ENCODE data around the gene MYH6. TPM values are rescaled to one million over a fixed set of nuclear protein-coding genes. Genes with fewer than 3 reads are reported as not detected.

The MYH6 gene
- total and polyA plus RNA-seq, 2 donors (not counting 1 experiment from before 2014, with no cell fraction given) = not detected

GRCh38 chr14:23375527-23376251 is 32.4 kb downstream of the MYH6 start:
- H3K27me3 ChIP-seq (ENCODE audit: control insufficient read depth, insufficient read depth, low read length) = peaks cover 8% of the 10 kb centered on the region
- no peak for TF ChIP-seq EZH2 (IDR thresholded peaks at IDR 0.05; ENCODE audit: low read length, missing control alignments)
- TF ChIP-seq CTCF (conservative IDR thresholded peaks at IDR 0.05 in 1 of 2, IDR thresholded peaks at IDR 0.05 in 1 of 2; ENCODE audit: low read depth in 1 of 2, low read length in 2 of 2) = no peak
- H3K36me3 ChIP-seq (ENCODE audit: control insufficient read depth, insufficient read depth, low read length) = no peaks in the 10 kb centered on the region
- no peak overlapping the region for H3K4me3 ChIP-seq (replicated peaks in 1 of 4; ENCODE audit: control extremely low read depth in 1 of 4, insufficient read depth in 1 of 4, low read depth in 3 of 4, low read length in 4 of 4)
- no peaks in the 10 kb centered on the region for H3K79me2 ChIP-seq (ENCODE audit: control insufficient read depth, insufficient read depth, low read length)
- H3K4me1 ChIP-seq (ENCODE audit: control insufficient read depth, extremely low read depth, insufficient read depth, low read length) = no peaks in the 10 kb centered on the region
- H4K20me1 ChIP-seq (ENCODE audit: control insufficient read depth, extremely low read depth, insufficient read depth, low read length) = no peaks in the 10 kb centered on the region
- no peak overlapping the region for H3K4me2 ChIP-seq (ENCODE audit: extremely low read depth, insufficient read depth, low read length)
- no peak overlapping the region for H3K27ac ChIP-seq (ENCODE audit: insufficient read depth, low read length)
- H3K9me3 ChIP-seq (ENCODE audit: control insufficient read depth, insufficient read depth, low read depth, low read length) = no peaks in the 10 kb centered on the region
- no peak for DNase-seq (ENCODE audit: low read depth in 2 of 2)
- H3K9ac ChIP-seq (ENCODE audit: insufficient read depth, low read length) = no peak overlapping the region
- no peak overlapping the region for H2AFZ ChIP-seq (ENCODE audit: low read length)

GRCh38 chr14:23373041-23373440 is 35.0 kb downstream of the MYH6 start:
- no peak for DNase-seq (ENCODE audit: low read depth in 2 of 2)
- Histone ChIP-seq H3K4me1 (ENCODE audit: control insufficient read depth, extremely low read depth, insufficient read depth, low read length) (no peaks in the 10 kb centered on the region), H3K9me3 (ENCODE audit: control insufficient read depth, insufficient read depth, low read depth, low read length) (no peaks in the 10 kb centered on the region), H3K27ac (ENCODE audit: insufficient read depth, low read length) (no peak overlapping the region), H3K27me3 (ENCODE audit: control insufficient read depth, insufficient read depth, low read length) (peaks cover 11% of the 10 kb centered on the region), H3K36me3 (ENCODE audit: control insufficient read depth, insufficient read depth, low read length) (no peaks in the 10 kb centered on the region), H3K9ac (ENCODE audit: insufficient read depth, low read length) (no peak overlapping the region), H3K4me3 (replicated peaks in 1 of 4; ENCODE audit: control extremely low read depth in 1 of 4, insufficient read depth in 1 of 4, low read depth in 3 of 4, low read length in 4 of 4) (no peak overlapping the region), H3K79me2 (ENCODE audit: control insufficient read depth, insufficient read depth, low read length) (no peaks in the 10 kb centered on the region), H3K4me2 (ENCODE audit: extremely low read depth, insufficient read depth, low read length) (no peak overlapping the region), H4K20me1 (ENCODE audit: control insufficient read depth, extremely low read depth, insufficient read depth, low read length) (no peaks in the 10 kb centered on the region), H2AFZ (ENCODE audit: low read length) (no peak overlapping the region)
- TF ChIP-seq CTCF (conservative IDR thresholded peaks at IDR 0.05 in 1 of 2, IDR thresholded peaks at IDR 0.05 in 1 of 2; ENCODE audit: low read depth in 1 of 2, low read length in 2 of 2) (no peak), EZH2 (IDR thresholded peaks at IDR 0.05; ENCODE audit: low read length, missing control alignments) (no peak)

- no peak within 1 kb of the TSS for H3K9ac ChIP-seq (ENCODE audit: insufficient read depth, low read length)
- no peaks in the 10 kb centered on the region for H3K9me3 ChIP-seq (ENCODE audit: control insufficient read depth, insufficient read depth, low read depth, low read length)
- H3K27ac ChIP-seq (ENCODE audit: insufficient read depth, low read length) = no peak within 1 kb of the TSS
- no peak within 1 kb of the TSS for H2AFZ ChIP-seq (ENCODE audit: low read length)
- H3K36me3 ChIP-seq (ENCODE audit: control insufficient read depth, insufficient read depth, low read length) = no peaks in the 10 kb centered on the region
- peaks cover 12% of the 10 kb centered on the region for H3K27me3 ChIP-seq (ENCODE audit: control insufficient read depth, insufficient read depth, low read length)
- H3K4me3 ChIP-seq (replicated peaks in 1 of 4; ENCODE audit: control extremely low read depth in 1 of 4, insufficient read depth in 1 of 4, low read depth in 3 of 4, low read length in 4 of 4) = no peak within 1 kb of the TSS
- H3K4me2 ChIP-seq (ENCODE audit: extremely low read depth, insufficient read depth, low read length) = no peak within 1 kb of the TSS
- DNase-seq (ENCODE audit: low read depth in 2 of 2) = no peak
- TF ChIP-seq EZH2 (IDR thresholded peaks at IDR 0.05; ENCODE audit: low read length, missing control alignments) = no peak
- TF ChIP-seq CTCF (conservative IDR thresholded peaks at IDR 0.05 in 1 of 2, IDR thresholded peaks at IDR 0.05 in 1 of 2; ENCODE audit: low read depth in 1 of 2, low read length in 2 of 2) = no peak
- no peaks in the 10 kb centered on the region for H3K79me2 ChIP-seq (ENCODE audit: control insufficient read depth, insufficient read depth, low read length)
- no peaks in the 10 kb centered on the region for H4K20me1 ChIP-seq (ENCODE audit: control insufficient read depth, extremely low read depth, insufficient read depth, low read length)
- no peaks in the 10 kb centered on the region for H3K4me1 ChIP-seq (ENCODE audit: control insufficient read depth, extremely low read depth, insufficient read depth, low read length)
Observed at GRCh38 chr14:23372509-23372908, 35.6 kb downstream of the MYH6 start, which contains the start of gene IL25. TSS of gene IL25 (plus strand) at chr14:23372809.
